Parietal lobe (tissue), 1 donor: ENCODE data around the gene LRRC3B. TPM values are rescaled to one million over a fixed set of nuclear protein-coding genes. Genes with fewer than 3 reads are reported as not detected.

Experiments
- total RNA-seq: library from RNA; depleted of rRNA; stranded (reverse); fragments of >200 nt; gene quantifications from one replicate; pipeline ENCODE4 v1.2.3, GENCODE V29; 2014

LRRC3B gene
- 69.5 TPM for total RNA-seq

GRCh38 chr3:26622621-26623418 lies at the start of gene LRRC3B:
LRRC3B (plus strand) TSS chr3:26622772; CDS start chr3:26709673, 86,901 bp downstream.

